ENCODE data around the gene PAX9.

The PAX9 gene

DNA sequence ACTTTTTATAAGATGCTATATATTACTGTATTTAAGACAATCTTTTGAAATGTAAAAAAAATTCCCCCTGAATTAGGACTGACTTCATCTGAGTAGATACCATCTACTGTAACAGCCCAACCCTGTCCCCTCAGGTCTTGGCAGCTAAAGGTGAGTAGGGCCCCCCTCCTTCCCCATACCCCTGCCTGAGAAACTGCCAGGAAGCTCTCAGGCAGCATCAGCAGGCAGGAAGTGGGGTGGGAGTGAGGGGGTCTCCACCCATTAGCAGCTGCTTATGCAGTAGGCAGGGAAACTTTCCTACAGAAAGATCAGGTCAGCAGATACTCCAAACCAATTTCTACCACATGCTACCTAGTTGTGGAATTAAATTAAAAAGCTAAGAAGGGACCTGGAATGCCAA, 62.5 kb downstream of the PAX9 start:
- TF ChIP-seq FOXP2 (optimal IDR thresholded peaks at IDR 0.05; ENCODE audit: borderline replicate concordance, extremely low read depth, extremely low read length, insufficient read depth) (no peak), POLR2AphosphoS5 (IDR thresholded peaks at IDR 0.05; ENCODE audit: low read depth, low read length) (no peak)

DNA sequence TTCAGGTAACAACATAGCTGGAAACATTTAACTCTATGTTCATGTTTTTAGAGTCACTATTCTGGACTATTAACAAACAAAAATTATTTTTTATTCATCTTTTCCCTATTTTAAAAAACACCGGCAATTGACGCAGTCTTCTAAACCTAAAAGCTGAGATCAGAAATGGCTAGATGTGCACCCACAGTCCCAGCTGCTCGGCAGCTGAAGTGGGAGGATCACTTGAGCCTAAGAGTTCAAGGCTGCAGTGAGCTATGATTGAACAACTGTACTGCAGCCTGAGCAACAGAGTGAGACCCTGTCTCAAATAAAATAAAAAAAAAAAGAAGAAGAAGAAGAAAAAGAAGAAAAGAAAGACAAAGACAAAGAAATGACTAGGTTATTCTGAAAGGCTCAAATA, 64.5 kb downstream of the PAX9 start:
- TF ChIP-seq POLR2AphosphoS5 (IDR thresholded peaks at IDR 0.05; ENCODE audit: low read depth, low read length) (no peak), TAF1 (IDR thresholded peaks at IDR 0.05; ENCODE audit: borderline replicate concordance, insufficient read depth, low read length) (no peak), FOXP2 (optimal IDR thresholded peaks at IDR 0.05; ENCODE audit: borderline replicate concordance, extremely low read depth, extremely low read length, insufficient read depth) (no peak), SIN3A (IDR thresholded peaks at IDR 0.05; ENCODE audit: borderline replicate concordance, insufficient read depth, low read length) (no peak)
- TF ChIP-seq, protein P1, sequence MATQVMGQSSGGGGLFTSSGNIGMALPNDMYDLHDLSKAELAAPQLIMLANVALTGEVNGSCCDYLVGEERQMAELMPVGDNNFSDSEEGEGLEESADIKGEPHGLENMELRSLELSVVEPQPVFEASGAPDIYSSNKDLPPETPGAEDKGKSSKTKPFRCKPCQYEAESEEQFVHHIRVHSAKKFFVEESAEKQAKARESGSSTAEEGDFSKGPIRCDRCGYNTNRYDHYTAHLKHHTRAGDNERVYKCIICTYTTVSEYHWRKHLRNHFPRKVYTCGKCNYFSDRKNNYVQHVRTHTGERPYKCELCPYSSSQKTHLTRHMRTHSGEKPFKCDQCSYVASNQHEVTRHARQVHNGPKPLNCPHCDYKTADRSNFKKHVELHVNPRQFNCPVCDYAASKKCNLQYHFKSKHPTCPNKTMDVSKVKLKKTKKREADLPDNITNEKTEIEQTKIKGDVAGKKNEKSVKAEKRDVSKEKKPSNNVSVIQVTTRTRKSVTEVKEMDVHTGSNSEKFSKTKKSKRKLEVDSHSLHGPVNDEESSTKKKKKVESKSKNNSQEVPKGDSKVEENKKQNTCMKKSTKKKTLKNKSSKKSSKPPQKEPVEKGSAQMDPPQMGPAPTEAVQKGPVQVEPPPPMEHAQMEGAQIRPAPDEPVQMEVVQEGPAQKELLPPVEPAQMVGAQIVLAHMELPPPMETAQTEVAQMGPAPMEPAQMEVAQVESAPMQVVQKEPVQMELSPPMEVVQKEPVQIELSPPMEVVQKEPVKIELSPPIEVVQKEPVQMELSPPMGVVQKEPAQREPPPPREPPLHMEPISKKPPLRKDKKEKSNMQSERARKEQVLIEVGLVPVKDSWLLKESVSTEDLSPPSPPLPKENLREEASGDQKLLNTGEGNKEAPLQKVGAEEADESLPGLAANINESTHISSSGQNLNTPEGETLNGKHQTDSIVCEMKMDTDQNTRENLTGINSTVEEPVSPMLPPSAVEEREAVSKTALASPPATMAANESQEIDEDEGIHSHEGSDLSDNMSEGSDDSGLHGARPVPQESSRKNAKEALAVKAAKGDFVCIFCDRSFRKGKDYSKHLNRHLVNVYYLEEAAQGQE (IDR thresholded peaks at IDR 0.05; ENCODE audit: insufficient read depth in 1 of 2, low read depth in 2 of 2, low read length in 2 of 2): no peak
